CD4-positive, CD25-positive, alpha-beta regulatory T cell (primary cell): ENCODE results near the gene CAPN9. TPM values are rescaled to one million over a fixed set of nuclear protein-coding genes. Genes with fewer than 3 reads are reported as not detected.

Experiments
- ATAC-seq, 2 donors: fragments of 150-1000 bp; cut with Tn5 transposase; one replicate each; pipeline ENCODE4 v1.10.0; 2021; ENCODE audit warnings: low read depth in 2 of 2, moderate number of reproducible peaks in 2 of 2, moderate library complexity in 1 of 2
- DNase-seq, 3 donors: peaks; one replicate each; pipeline versions ENCODE4 v3.0.0 to v3.0.0-alpha.2; 2012 to 2022; ENCODE audit warnings: mixed read lengths in 1 of 3
- H3K27ac ChIP-seq: one replicate; pipeline ENCODE4 v1.7.0; 2013; ENCODE audit warnings: mild to moderate bottlenecking, low read length; ENCODE audit not compliant: insufficient read depth, poor library complexity, severe bottlenecking
- H3K27me3 ChIP-seq: one replicate; pipeline ENCODE4 v1.7.0; 2013; ENCODE audit warnings: low read length; ENCODE audit not compliant: control insufficient read depth, insufficient read depth
- H3K36me3 ChIP-seq: one replicate; pipeline ENCODE4 v1.7.0; 2013; ENCODE audit warnings: mild to moderate bottlenecking, low read length, moderate library complexity; ENCODE audit not compliant: control insufficient read depth, insufficient read depth
- H3K4me1 ChIP-seq: 2 replicates; pipeline ENCODE4 v1.7.0; 2013; ENCODE audit warnings: mild to moderate bottlenecking, low read length; ENCODE audit not compliant: insufficient read depth, control insufficient read depth, poor library complexity, severe bottlenecking
- H3K4me3 ChIP-seq: one replicate; pipeline ENCODE4 v1.7.0; 2013; ENCODE audit warnings: low read depth, mild to moderate bottlenecking, low read length, moderate library complexity
- H3K9me3 ChIP-seq, 2 experiments: 1 replicate in 1 of 2; 2 replicates in 1 of 2; pipeline ENCODE4 v1.7.0; 2013; ENCODE audit warnings: low read length in 2 of 2, mild to moderate bottlenecking in 1 of 2, moderate library complexity in 1 of 2; ENCODE audit not compliant: control insufficient read depth in 2 of 2
- H3K27ac Mint-ChIP-seq, 3 donors: one replicate each; pipeline ENCODE4 v1.8.0; 2020 to 2022; ENCODE audit warnings: mild to moderate bottlenecking in 3 of 3, mixed read lengths in 3 of 3, moderate library complexity in 2 of 3
- H3K27me3 Mint-ChIP-seq: one replicate; pipeline ENCODE4 v1.8.0; 2022; ENCODE audit warnings: mild to moderate bottlenecking, mixed read lengths
- H3K36me3 Mint-ChIP-seq: one replicate; pipeline ENCODE4 v1.8.0; 2020; ENCODE audit warnings: mixed read lengths
- H3K4me1 Mint-ChIP-seq, 4 donors: one replicate each; pipeline ENCODE4 v1.8.0; 2020 to 2022; ENCODE audit warnings: mixed read lengths in 4 of 4, mild to moderate bottlenecking in 1 of 4
- H3K4me3 Mint-ChIP-seq, 4 donors: one replicate each; pipeline ENCODE4 v1.8.0; 2020 to 2022; ENCODE audit warnings: mild to moderate bottlenecking in 4 of 4, mixed read lengths in 4 of 4, moderate library complexity in 3 of 4
- H3K9me3 Mint-ChIP-seq, 7 donors: one replicate each; pipeline ENCODE4 v1.8.0; 2020 to 2022; ENCODE audit warnings: mixed read lengths in 7 of 7, mild to moderate bottlenecking in 3 of 7, moderate library complexity in 2 of 7
- polyA plus RNA-seq, 4 donors: library from polyadenylated mRNA; unstranded; fragments of 300-500 nt; fragmentation: Illumina TruSeq; gene quantifications; one replicate each; pipeline ENCODE4 v1.2.3, GENCODE V29; 2021
- total RNA-seq: library from RNA; stranded (reverse); gene quantifications from one replicate; pipeline ENCODE4 v1.2.3, GENCODE V29; 2022

CAPN9 gene
- total and polyA plus RNA-seq, 5 donors from 2014 or later: not detected

GRCh38 chr1:230745071-230745470 is 2.1 kb upstream of the CAPN9 start:
- H3K27ac Mint-ChIP-seq: no peak overlapping the region
- H3K27me3 Mint-ChIP-seq: no peaks in the 10 kb centered on the region
- no peaks in the 10 kb centered on the region for H3K9me3 ChIP-seq
- no peak overlapping the region for H3K27ac ChIP-seq
- no peaks in the 10 kb centered on the region for H3K36me3 Mint-ChIP-seq
- DNase-seq (no peak), ATAC-seq (no peak)
- no peaks in the 10 kb centered on the region for H3K27me3 ChIP-seq
- H3K4me1 ChIP-seq: no peaks in the 10 kb centered on the region
- H3K4me3 ChIP-seq: no peak overlapping the region
- H3K4me1 Mint-ChIP-seq: no peaks in the 10 kb centered on the region
- H3K36me3 ChIP-seq: no peaks in the 10 kb centered on the region
- peak overlapping the region in 1 of 4 donors; percentile 38 for H3K4me3 Mint-ChIP-seq
- H3K9me3 Mint-ChIP-seq: peaks cover 0 to 2% (median 0%) of the 10 kb centered on the region in 7 donors

GRCh38 chr1:230746617-230747016 is 571 bp upstream of the CAPN9 start:
- Mint-ChIP-seq H3K9me3 (peaks cover 0 to 2% (median 0%) of the 10 kb centered on the region in 7 donors), H3K4me1 (peaks cover 0 to 3% (median 0%) of the 10 kb centered on the region in 4 donors), H3K27me3 (no peaks in the 10 kb centered on the region), H3K4me3 (no peak overlapping the region), H3K27ac (no peak overlapping the region), H3K36me3 (no peaks in the 10 kb centered on the region)
- ATAC-seq: no peak
- H3K4me3 ChIP-seq: no peak overlapping the region
- H3K27ac ChIP-seq: no peak overlapping the region
- no peaks in the 10 kb centered on the region for H3K27me3 ChIP-seq
- no peak for DNase-seq
- no peaks in the 10 kb centered on the region for H3K36me3 ChIP-seq
- H3K4me1 ChIP-seq: no peaks in the 10 kb centered on the region
- no peaks in the 10 kb centered on the region for H3K9me3 ChIP-seq

GRCh38 chr1:230747890-230748800 is 957 bp downstream of the CAPN9 start:
- no peak overlapping the region for H3K4me3 ChIP-seq
- H3K9me3 ChIP-seq: no peaks in the 10 kb centered on the region
- H3K4me1 ChIP-seq: no peaks in the 10 kb centered on the region
- no peak for ATAC-seq
- peaks cover 0 to 2% (median 0%) of the 10 kb centered on the region in 7 donors for H3K9me3 Mint-ChIP-seq
- H3K4me3 Mint-ChIP-seq: no peak overlapping the region
- H3K4me1 Mint-ChIP-seq: peaks cover 0 to 3% (median 0%) of the 10 kb centered on the region in 4 donors
- no peaks in the 10 kb centered on the region for H3K36me3 Mint-ChIP-seq
- H3K27ac ChIP-seq: no peak overlapping the region
- H3K27me3 ChIP-seq: no peaks in the 10 kb centered on the region
- DNase-seq: no peak
- H3K36me3 ChIP-seq: no peaks in the 10 kb centered on the region
- no peaks in the 10 kb centered on the region for H3K27me3 Mint-ChIP-seq
- H3K27ac Mint-ChIP-seq: no peak overlapping the region

GRCh38 chr1:230749150-230749549 is 2.0 kb downstream of the CAPN9 start:
- H3K27ac Mint-ChIP-seq: no peak overlapping the region
- ATAC-seq (no peak), DNase-seq (no peak)
- no peak overlapping the region for H3K27ac ChIP-seq
- H3K4me1 Mint-ChIP-seq: peaks cover 0 to 4% (median 1%) of the 10 kb centered on the region in 4 donors
- no peaks in the 10 kb centered on the region for H3K27me3 Mint-ChIP-seq
- H3K36me3 Mint-ChIP-seq: no peaks in the 10 kb centered on the region
- H3K4me3 ChIP-seq: no peak overlapping the region
- H3K27me3 ChIP-seq: no peaks in the 10 kb centered on the region
- H3K36me3 ChIP-seq: no peaks in the 10 kb centered on the region
- no peak overlapping the region for H3K4me3 Mint-ChIP-seq
- H3K4me1 ChIP-seq: no peaks in the 10 kb centered on the region
- H3K9me3 Mint-ChIP-seq: no peaks in the 10 kb centered on the region
- no peaks in the 10 kb centered on the region for H3K9me3 ChIP-seq

- Mint-ChIP-seq H3K36me3 (no peaks in the 10 kb centered on the region), H3K4me1 (peaks cover 0 to 4% (median 1%) of the 10 kb centered on the region in 4 donors)
These were observed 2.4 kb downstream of the CAPN9 start for GRCh38 chr1:230749635-230750034.

GRCh38 chr1:230750576-230750975 is 3.4 kb downstream of the CAPN9 start:
- no peaks in the 10 kb centered on the region for H3K27me3 Mint-ChIP-seq
- no peaks in the 10 kb centered on the region for H3K36me3 Mint-ChIP-seq
- Histone ChIP-seq H3K9me3 (no peaks in the 10 kb centered on the region), H3K27ac (no peak overlapping the region), H3K27me3 (no peaks in the 10 kb centered on the region), H3K36me3 (no peaks in the 10 kb centered on the region), H3K4me3 (no peak overlapping the region), H3K4me1 (no peaks in the 10 kb centered on the region)
- H3K4me3 Mint-ChIP-seq: no peak overlapping the region
- H3K9me3 Mint-ChIP-seq: peaks cover 0 to 2% (median 0%) of the 10 kb centered on the region in 7 donors
- DNase-seq (no peak), ATAC-seq (no peak)
- H3K4me1 Mint-ChIP-seq: peaks cover 0 to 4% (median 1%) of the 10 kb centered on the region in 4 donors
- no peak overlapping the region for H3K27ac Mint-ChIP-seq

More at GRCh38 chr1:230749635-230750034, 2.4 kb downstream of the CAPN9 start:
- no peak overlapping the region for H3K4me3 Mint-ChIP-seq
- no peak for DNase-seq
- Histone ChIP-seq H3K27me3 (no peaks in the 10 kb centered on the region), H3K36me3 (no peaks in the 10 kb centered on the region), H3K9me3 (no peaks in the 10 kb centered on the region), H3K4me1 (no peaks in the 10 kb centered on the region), H3K27ac (no peak overlapping the region), H3K4me3 (no peak overlapping the region)
- no peak for ATAC-seq
- H3K27ac Mint-ChIP-seq: no peak overlapping the region
- no peaks in the 10 kb centered on the region for H3K27me3 Mint-ChIP-seq
- peaks cover 0 to 1% (median 0%) of the 10 kb centered on the region in 7 donors for H3K9me3 Mint-ChIP-seq

- no peak overlapping the region for H3K4me3 Mint-ChIP-seq
- H3K4me3 ChIP-seq: no peak overlapping the region
- ATAC-seq (no peak), DNase-seq (no peak)
- H3K9me3 ChIP-seq: no peaks in the 10 kb centered on the region
- no peaks in the 10 kb centered on the region for H3K36me3 ChIP-seq
- peaks cover 0 to 4% (median 1%) of the 10 kb centered on the region in 4 donors for H3K4me1 Mint-ChIP-seq
- H3K4me1 ChIP-seq: no peaks in the 10 kb centered on the region
- H3K27me3 ChIP-seq: no peaks in the 10 kb centered on the region
- H3K27ac ChIP-seq: no peak overlapping the region
- H3K9me3 Mint-ChIP-seq: peaks cover 0 to 2% (median 0%) of the 10 kb centered on the region in 7 donors
- no peaks in the 10 kb centered on the region for H3K27me3 Mint-ChIP-seq
- no peaks in the 10 kb centered on the region for H3K36me3 Mint-ChIP-seq
- H3K27ac Mint-ChIP-seq: no peak overlapping the region
These were observed 3.9 kb downstream of the CAPN9 start for GRCh38 chr1:230750986-230751625.
